ENCODE results near the gene CMSS1.

GRCh38 chr3:99974989-99975388 lies 157.3 kb downstream of the CMSS1 start:
- no peak for TF ChIP-seq POLR2A (IDR thresholded peaks at IDR 0.05; ENCODE audit: insufficient read depth in 1 of 2, low read depth in 2 of 2, low read length in 2 of 2)
- no peak for TF ChIP-seq CTCF (CRISPR knock-in tag; IDR thresholded peaks at IDR 0.05)
- TF ChIP-seq TRAFD1 (CRISPR knock-in tag; IDR thresholded peaks at IDR 0.05; ENCODE audit: borderline replicate concordance) = no peak
- TF ChIP-seq SCMH1 (CRISPR knock-in tag; IDR thresholded peaks at IDR 0.05; ENCODE audit: borderline replicate concordance) = no peak
- no peak for TF ChIP-seq BCL6 (CRISPR knock-in tag; IDR thresholded peaks at IDR 0.05)
- no peak for TF ChIP-seq E2F1 (CRISPR knock-in tag; IDR thresholded peaks at IDR 0.05)
- TF ChIP-seq TARDBP (CRISPR knock-in tag; IDR thresholded peaks at IDR 0.05) = no peak
- TF ChIP-seq MYPOP (CRISPR knock-in tag; IDR thresholded peaks at IDR 0.05) = no peak
- TF ChIP-seq HOMEZ (CRISPR knock-in tag; IDR thresholded peaks at IDR 0.05; ENCODE audit: low read depth) = no peak
- no peak for TF ChIP-seq IRF2 (CRISPR knock-in tag; IDR thresholded peaks at IDR 0.05)

All from HepG2 (cell line).